Measurements from ENCODE around the gene LRRC23.

GRCh38 chr12:6946920-6947374, 42.3 kb downstream of the LRRC23 start:
- no peak for TF ChIP-seq EZH2phosphoT487 (IDR thresholded peaks at IDR 0.05; ENCODE audit: insufficient read depth, low read depth)
- TF ChIP-seq EZH2 (IDR thresholded peaks at IDR 0.05; ENCODE audit: insufficient read depth, poor library complexity, severe bottlenecking), result no peak

Measured in GM23248 (cell line).